PC-9 (cell line): Measurements from ENCODE around the gene ASTN2.

Experiments
- CTCF ChIP-seq: fragments of 200-600 bp; sonication (generic); conservative IDR thresholded peaks from 2 replicates; pipeline ENCODE4 v1.6.1; 2017; ENCODE audit warnings: mixed run types, antibody characterized with exemption, mild to moderate bottlenecking, moderate library complexity
- EZH2 ChIP-seq: fragments of 200-600 bp; sonication (generic); IDR thresholded peaks from 2 replicates; pipeline ENCODE4 v1.8.0; 2017; ENCODE audit warnings: antibody characterized with exemption, low read depth

DNA sequence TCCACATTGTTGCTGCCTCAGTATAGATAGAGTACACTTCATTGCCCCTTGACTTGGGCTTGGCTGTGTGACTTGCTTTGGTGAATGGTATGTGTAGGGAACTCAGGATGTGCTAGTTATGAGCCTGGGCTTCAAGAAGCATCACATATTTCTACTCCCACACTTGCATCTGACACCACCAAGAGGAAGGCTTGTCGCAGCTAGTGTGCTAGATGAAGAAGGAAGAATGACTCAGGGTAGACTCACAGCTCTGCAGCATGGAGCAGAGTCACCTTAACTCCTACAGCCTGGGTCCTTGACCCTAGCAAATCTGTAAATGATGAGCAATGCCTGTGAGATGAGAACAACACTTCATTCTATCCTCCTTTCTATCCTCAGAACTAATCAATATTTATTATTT is 261.8 kb downstream of the ASTN2 start:
- no peak for TF ChIP-seq CTCF
- TF ChIP-seq EZH2: no peak
